Measurements from ENCODE around the gene ZNF558.

ZNF558 gene

GRCh38 chr19:8840708-8841107 lies 8.6 kb upstream of the ZNF558 start:
- ChIA-PET POLR2A (no interaction called here), CTCF (no interaction called here)
- Histone ChIP-seq H3K4me3 (ENCODE audit: low read depth, low read length) (no peak overlapping the region), H3K4me1 (ENCODE audit: control insufficient read depth, insufficient read depth, low read length) (no peaks in the 10 kb centered on the region), H3K36me3 (ENCODE audit: control insufficient read depth in 2 of 2, insufficient read depth in 1 of 2, low read length in 2 of 2) (no peaks in the 10 kb centered on the region), H3K27ac (ENCODE audit: extremely low read depth, low read depth, low read length) (no peak overlapping the region), H3K9me3 (ENCODE audit: control insufficient read depth, insufficient read depth, low read depth, low read length) (no peaks in the 10 kb centered on the region)
- TF ChIP-seq ZNF155 (tag by site-specific recombination; IDR thresholded peaks at IDR 0.05) (no peak), ZNF280D (tag by site-specific recombination; IDR thresholded peaks at IDR 0.05) (no peak), ZNF157 (tag by site-specific recombination; IDR thresholded peaks at IDR 0.05) (no peak), ZNF558 (tag by site-specific recombination; IDR thresholded peaks at IDR 0.05) (no peak), ZNF335 (tag by site-specific recombination; conservative IDR thresholded peaks at IDR 0.05) (no peak), ZNF211 (tag by site-specific recombination; IDR thresholded peaks at IDR 0.05; ENCODE audit: low read depth) (no peak)

DNA sequence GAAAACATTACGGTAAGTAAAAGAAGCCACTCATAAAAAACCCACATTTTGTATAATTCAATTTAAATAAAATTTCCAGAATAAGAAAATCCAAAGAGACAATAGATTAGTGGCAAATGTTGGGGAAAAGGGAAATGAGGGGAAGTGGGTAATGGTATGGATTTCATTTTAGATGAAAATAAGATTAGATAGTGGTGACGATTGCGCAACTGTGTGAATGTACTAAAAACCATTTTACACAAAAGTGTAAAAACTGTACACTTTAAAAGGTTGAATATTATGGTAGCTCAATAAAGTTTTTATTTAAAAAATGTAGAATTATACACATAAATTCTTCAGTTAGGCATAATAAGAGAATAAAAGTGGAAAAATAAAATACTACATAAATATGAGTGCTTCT lies 3.8 kb upstream of the ZNF558 start:
- POLR2A ChIA-PET: no interaction called here
- Histone ChIP-seq H3K36me3 (ENCODE audit: control insufficient read depth in 2 of 2, insufficient read depth in 1 of 2, low read length in 2 of 2) (no peaks in the 10 kb centered on the region), H3K9me3 (ENCODE audit: control insufficient read depth, insufficient read depth, low read depth, low read length) (no peaks in the 10 kb centered on the region), H3K4me1 (ENCODE audit: control insufficient read depth, insufficient read depth, low read length) (0 out of 2 replicates have a peak, but pooled peaks cover 4% of the 10 kb centered on the region), H3K27ac (ENCODE audit: extremely low read depth, low read depth, low read length) (no peak overlapping the region), H3K4me3 (ENCODE audit: low read depth, low read length) (no peak overlapping the region)
- TF ChIP-seq ZBTB6 (tag by site-specific recombination; IDR thresholded peaks at IDR 0.05): no peak
- TF ChIP-seq ZNF585B (tag by site-specific recombination; IDR thresholded peaks at IDR 0.05): no peak
- TF ChIP-seq ZNF391 (tag by site-specific recombination; IDR thresholded peaks at IDR 0.05; ENCODE audit: borderline replicate concordance, low read depth): no peak
- TF ChIP-seq ZNF707 (tag by site-specific recombination; IDR thresholded peaks at IDR 0.05): no peak
- TF ChIP-seq MZF1 (tag by site-specific recombination; IDR thresholded peaks at IDR 0.05; ENCODE audit: borderline replicate concordance): no peak
- TF ChIP-seq ZNF501 (tag by site-specific recombination; IDR thresholded peaks at IDR 0.05): no peak
- TF ChIP-seq ZNF112 (tag by site-specific recombination; IDR thresholded peaks at IDR 0.05): no peak
- no peak for TF ChIP-seq ZNF169 (tag by site-specific recombination; IDR thresholded peaks at IDR 0.05)
- TF ChIP-seq, protein P1, sequence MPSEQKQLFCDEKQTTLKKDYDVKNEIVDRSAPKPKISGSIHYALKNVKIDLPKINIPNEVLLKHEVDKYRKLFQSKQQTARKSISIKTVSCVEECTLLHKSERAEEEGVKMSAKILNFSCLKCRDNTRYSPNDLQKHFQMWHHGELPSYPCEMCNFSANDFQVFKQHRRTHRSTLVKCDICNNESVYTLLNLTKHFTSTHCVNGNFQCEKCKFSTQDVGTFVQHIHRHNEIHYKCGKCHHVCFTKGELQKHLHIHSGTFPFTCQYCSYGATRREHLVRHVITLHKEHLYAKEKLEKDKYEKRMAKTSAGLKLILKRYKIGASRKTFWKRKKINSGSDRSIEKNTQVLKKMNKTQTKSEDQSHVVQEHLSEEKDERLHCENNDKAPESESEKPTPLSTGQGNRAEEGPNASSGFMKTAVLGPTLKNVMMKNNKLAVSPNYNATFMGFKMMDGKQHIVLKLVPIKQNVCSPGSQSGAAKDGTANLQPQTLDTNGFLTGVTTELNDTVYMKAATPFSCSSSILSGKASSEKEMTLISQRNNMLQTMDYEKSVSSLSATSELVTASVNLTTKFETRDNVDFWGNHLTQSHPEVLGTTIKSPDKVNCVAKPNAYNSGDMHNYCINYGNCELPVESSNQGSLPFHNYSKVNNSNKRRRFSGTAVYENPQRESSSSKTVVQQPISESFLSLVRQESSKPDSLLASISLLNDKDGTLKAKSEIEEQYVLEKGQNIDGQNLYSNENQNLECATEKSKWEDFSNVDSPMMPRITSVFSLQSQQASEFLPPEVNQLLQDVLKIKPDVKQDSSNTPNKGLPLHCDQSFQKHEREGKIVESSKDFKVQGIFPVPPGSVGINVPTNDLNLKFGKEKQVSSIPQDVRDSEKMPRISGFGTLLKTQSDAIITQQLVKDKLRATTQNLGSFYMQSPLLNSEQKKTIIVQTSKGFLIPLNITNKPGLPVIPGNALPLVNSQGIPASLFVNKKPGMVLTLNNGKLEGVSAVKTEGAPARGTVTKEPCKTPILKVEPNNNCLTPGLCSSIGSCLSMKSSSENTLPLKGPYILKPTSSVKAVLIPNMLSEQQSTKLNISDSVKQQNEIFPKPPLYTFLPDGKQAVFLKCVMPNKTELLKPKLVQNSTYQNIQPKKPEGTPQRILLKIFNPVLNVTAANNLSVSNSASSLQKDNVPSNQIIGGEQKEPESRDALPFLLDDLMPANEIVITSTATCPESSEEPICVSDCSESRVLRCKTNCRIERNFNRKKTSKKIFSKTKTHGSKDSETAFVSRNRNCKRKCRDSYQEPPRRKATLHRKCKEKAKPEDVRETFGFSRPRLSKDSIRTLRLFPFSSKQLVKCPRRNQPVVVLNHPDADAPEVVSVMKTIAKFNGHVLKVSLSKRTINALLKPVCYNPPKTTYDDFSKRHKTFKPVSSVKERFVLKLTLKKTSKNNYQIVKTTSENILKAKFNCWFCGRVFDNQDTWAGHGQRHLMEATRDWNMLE (tag by site-specific recombination; conservative IDR thresholded peaks at IDR 0.05; ENCODE audit: low read depth): no peak
- no peak for TF ChIP-seq ZNF629 (tag by site-specific recombination; IDR thresholded peaks at IDR 0.05)
- TF ChIP-seq ZNF416 (tag by site-specific recombination; IDR thresholded peaks at IDR 0.05): no peak
- no peak for TF ChIP-seq ZBTB7A (tag by site-specific recombination; IDR thresholded peaks at IDR 0.05; ENCODE audit: low read depth)
- CTCF ChIA-PET: no interaction called here

Data from HEK293 (cell line).